Jurkat, Clone E6-1 (cell line): Measurements from ENCODE around the gene BTBD19.
A peak's percentile ranks its signal among the peaks of the same experiment; 100 is the strongest.
"Not testable (repeated sequence)": the region's sequence is repeated elsewhere in the genome, so short reads cannot be mapped to it uniquely, and the experiment has no call there.

ENCODE experiments used
- DNase-seq: peaks from one replicate; pipeline ENCODE4 v3.0.0-alpha.2; 2011; ENCODE audit warnings: low read depth, low spot score
- H3K4me3 ChIP-seq: 2 replicates; pipeline ENCODE4 v1.5.1; 2011; ENCODE audit warnings: mild to moderate bottlenecking, low read length, control low read depth, moderate library complexity

BTBD19 gene

DNA sequence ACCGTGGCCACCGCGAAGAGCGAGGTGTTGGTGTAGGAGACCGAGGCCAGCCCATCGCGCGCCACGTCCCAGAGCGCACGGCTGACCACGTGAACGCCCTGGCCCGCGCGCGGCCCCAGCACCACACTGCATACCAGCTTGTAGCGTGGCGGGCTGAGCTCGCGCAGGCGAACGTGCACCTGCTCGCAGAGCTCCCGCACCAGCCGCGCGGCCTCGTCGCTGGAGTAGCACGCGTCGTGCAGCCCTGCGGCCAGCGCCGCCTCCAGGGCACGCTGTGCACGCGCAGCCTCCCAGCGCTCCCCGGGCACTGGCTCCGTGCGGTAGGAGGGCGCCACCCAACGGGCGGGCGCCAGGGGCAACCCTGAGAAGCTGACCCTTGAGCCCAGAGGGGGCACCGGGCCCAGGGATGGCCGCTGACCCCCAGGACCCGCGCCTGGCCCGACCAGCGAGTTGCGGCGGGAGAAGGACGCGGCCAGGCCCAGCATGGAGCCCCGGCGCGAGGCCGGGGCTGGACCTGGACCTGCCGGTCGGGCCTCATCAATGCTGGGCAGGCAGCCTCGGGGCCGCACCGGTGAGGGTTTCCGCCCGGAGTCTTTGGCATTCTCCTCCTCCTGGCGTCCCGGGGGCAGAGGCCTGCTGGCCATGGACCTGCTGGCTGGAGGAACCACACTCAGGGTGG, 2.2 kb upstream of the BTBD19 start:
- H3K4me3 ChIP-seq: no peak overlapping the region
- DNase-seq: no peak

GRCh38 chr1:44806704-44807363, 1.5 kb upstream of the BTBD19 start, which contains the start of gene DYNLT4:
DYNLT4 (minus strand) TSS chr1:44807351; CDS start chr1:44806668, 683 bp downstream.
- peak within 1 kb of the TSS; percentile 18 for H3K4me3 ChIP-seq
- no peak for DNase-seq

GRCh38 chr1:44807364-44808062, 810 bp upstream of the BTBD19 start:
- DNase-seq: peak; percentile 82
- H3K4me3 ChIP-seq: peak overlapping the region; percentile 18

DNA sequence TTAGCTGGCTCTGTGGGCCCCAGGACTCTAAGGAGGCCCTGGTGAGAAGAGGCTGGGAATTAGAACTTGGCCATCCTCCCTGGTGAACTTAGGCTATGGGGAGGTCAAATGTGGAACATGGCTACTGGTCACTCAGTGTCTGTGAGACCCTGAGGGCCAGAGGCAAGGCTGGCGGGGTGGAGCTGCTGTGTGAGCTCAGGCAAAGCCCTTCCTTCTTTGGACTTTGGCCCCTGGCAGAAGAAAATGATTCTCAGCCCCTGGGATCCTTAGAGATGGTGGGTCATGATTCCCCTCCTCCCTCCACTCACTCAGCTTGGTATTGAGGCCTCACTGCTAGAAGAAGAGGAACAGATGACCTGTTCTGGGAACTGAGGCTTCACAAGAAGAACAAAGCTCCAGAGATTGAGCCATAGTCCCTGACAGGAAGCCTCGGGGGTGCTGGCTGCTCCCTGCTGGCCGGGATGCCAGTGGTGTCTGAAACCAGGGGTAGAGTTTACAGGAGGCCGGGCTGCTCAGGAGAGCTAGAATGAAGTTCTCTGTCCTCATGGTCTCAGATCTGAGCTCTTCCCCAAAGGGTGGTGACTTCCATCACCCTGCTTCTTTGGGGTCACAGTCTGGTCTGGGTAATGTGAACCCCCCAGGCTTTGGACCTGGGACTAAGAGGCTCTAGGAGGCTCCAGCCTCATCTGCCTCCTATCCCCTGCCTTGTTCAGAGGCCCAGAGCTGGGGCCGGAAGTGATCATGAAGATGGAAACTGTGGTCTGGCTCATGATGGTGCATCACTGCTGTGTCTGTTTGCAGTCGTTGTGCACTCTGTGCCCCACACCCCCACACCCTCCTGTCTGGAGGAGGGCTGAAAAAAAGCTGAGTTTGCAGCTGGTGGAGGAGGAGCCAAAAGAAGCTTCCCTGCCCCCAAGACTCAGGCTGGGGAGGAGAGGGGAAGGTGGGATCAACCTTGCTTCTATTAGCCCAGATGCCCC, 905 bp downstream of the BTBD19 start:
- peak overlapping the region; percentile 29 for H3K4me3 ChIP-seq

DNA sequence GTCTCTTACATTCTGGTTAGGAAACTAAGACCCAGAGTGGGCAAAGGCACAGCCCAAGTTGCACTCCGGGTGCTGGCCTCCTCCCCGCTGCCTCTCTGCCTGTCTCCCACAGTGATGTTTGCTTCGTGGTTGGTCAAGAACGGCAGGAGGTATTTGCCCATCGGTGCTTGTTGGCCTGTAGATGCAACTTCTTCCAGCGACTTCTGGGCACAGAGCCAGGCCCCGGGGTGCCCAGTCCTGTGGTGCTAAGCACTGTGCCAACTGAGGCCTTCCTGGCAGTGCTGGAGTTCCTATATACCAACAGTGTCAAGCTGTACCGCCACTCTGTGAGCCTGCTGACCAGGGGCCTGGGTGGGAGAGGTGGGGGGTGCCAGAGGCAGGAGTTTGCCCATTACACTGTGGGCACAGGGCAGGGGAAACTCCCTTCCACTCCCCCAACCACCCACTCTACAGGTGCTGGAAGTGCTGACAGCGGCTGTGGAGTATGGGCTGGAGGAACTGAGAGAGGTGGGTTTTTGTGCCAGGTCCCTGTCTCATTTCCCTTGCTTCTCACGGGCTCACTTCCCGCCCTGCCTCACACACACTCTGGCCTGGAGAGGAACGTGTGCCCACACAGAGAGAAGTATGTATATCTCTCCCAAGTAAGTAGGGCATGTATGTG, 1.9 kb downstream of the BTBD19 start:
- no peak for DNase-seq
- no peak overlapping the region for H3K4me3 ChIP-seq

More for the DNA sequence above, 905 bp downstream of the BTBD19 start:
- peak; percentile 95 for DNase-seq

GRCh38 chr1:44810762-44811105, 2.4 kb downstream of the BTBD19 start:
- not testable (repeated sequence) for DNase-seq, H3K4me3 ChIP-seq

GRCh38 chr1:44811234-44811633, 2.9 kb downstream of the BTBD19 start:
- H3K4me3 ChIP-seq: no peak overlapping the region
- DNase-seq: no peak

DNA sequence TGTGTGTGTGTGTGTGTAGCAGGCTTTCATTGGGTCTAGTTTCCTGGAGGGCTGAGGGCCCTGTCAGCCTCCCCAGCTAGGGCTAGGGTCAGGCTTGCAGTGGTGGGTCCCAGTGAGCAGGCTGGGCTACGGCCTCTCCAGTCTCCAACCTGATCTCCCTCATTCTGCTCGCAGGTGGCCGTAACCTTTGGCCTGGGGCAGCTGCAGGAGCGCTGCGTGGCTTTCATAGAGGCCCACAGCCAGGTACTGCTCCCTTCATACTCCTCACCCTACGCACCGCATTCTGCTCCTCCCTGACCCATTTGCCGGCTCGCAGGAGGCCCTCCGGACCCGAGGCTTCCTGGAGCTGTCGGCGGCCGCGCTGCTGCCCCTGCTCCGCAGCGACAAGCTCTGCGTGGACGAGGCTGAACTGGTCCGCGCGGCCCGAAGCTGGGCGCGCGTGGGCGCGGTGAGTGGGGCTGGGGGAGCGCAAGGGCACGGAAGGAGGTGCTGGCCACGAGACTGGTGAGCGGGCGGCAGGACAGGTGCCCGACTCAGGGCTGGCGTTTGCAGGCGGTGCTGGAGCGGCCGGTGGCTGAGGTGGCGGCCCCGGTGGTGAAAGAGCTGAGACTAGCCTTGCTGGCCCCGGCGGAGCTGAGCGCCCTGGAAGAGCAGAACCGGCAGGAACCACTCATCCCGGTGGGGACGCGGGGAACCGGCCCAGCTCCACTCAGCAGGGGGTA, 4.7 kb downstream of the BTBD19 start:
- DNase-seq: no peak
- H3K4me3 ChIP-seq: peak overlapping the region; percentile 73

DNA sequence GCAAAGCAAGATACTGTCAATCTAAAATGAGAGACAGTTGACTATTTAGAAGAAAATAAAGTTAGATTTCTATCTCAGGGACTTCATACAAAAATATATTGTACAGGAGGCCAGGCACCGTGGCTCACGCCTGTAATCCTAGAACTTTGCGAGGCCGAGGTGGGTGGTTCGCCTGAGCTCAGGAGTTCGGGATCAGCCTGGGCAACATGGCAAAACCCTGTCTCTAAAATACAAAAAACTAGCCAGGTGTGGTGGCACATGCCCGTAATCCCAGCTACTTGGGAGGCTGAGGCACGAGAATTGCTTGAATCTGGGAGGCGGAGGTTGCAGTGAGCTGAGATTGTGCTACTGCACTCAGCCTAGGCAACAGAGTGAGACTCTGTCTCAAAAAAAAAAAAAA, 7.6 kb downstream of the BTBD19 start:
- not testable (repeated sequence) for H3K4me3 ChIP-seq, DNase-seq

- H3K4me3 ChIP-seq: no peak overlapping the region
- DNase-seq: no peak
These were observed 9.0 kb downstream of the BTBD19 start for GRCh38 chr1:44817307-44817706.

DNA sequence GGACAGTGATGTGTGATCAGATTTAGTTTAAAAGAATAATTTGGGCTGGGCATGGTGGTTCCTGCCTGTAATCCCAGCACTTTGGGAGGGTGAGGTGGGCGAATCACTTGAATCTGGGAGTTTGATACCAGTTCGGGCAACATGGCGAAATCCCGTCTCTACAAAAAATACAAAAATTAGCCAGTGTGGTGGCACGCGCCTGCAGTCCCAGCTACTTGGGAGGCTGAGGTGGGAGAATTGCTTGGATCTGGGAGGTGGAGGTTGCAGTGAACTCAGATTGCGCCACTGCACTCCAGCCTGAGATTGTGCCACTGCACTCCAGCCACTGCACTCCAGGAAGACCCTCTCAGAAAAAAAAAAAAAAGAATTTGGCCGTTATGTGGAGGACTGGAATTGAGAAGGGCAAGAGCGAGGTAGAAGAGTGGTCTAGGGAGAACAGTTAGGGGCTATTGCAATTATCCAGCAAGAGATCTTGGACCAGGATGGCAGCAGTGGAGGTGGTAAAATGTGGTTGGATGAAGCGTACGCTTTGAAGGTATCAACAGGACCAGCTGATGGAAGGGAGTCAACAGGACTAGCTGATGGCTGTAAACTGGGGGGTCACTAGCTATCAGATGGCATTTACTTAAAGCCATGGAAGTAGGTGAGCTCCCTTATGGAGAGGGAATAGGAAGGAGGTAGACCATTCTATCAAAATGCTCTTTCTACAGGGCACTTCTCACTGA, 9.6 kb downstream of the BTBD19 start:
- no peak for DNase-seq
- H3K4me3 ChIP-seq: no peak overlapping the region

- peak overlapping the region; percentile 62 for H3K4me3 ChIP-seq
- no peak for DNase-seq
These were observed 10.9 kb downstream of the BTBD19 start for GRCh38 chr1:44819196-44819607.

GRCh38 chr1:44819608-44820327, 11.4 kb downstream of the BTBD19 start:
- peak; percentile 95 for DNase-seq
- peak overlapping the region; percentile 62 for H3K4me3 ChIP-seq

DNA sequence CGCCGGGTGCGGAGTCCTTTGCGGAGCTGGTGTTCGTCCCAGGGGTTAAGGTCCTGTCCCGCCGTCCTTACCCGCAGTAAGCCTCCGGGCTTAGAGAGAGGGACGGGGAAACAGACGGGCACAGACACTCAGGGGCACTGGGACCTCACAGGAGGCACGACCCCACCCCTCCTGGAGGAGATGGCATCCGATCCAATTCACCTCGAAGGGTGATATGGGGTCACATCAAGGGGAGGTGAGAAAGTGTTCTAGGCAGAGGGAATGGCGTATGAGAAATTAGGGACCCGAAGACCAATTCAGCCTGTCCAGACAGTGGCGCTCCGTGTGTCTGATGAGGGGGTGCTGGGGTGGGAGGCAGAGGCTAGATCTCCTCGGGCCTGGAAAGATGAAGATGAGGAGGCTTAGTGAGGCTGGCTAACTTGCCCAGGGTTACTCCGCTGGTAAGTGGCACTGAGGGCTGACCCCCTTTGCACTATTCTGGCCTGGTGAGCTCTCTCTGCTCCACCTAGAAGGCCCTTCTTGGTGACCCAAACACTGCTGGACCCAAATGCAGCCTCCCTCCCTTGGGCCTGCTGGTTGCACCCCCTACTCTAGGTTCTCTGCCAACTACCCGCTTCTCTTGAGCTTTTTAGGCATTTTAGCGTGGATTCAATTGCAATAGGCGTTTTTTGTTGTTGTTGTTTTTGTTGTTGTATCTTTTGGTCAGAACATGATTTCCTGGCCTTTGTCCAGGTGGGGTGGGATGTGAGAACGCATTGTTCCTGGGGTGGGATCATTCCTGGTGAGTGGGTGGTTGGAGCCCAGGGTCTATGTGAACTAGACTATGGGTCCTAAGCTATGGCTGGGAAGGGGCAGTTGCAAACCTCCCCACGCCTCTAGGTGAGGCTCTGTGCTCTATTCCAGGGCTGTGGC, 12.3 kb downstream of the BTBD19 start:
- H3K4me3 ChIP-seq: peak overlapping the region; percentile 62
- DNase-seq: no peak

DNA sequence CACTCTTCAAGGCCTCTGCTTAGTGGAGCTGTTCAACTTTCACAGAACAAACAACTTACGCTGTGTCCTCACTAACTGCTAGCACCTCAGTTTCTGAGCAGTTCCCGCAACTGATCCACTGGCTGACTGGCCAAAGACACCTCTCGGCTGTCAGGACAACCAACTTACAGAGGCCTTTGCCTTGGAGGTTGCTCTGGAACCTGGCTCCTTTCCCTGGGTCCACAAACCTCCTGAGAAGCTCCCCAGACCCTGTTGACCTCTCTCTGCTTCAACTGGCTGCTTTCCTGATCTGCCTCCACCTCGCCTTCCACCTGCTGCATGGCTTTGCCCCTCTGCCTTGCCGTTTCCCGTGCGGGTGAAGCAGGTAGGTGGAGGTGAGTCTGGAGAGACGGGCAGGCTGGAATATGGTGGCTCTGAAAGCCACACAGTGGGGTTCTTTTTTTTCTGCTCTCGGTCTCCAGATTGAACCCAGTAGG, 13.0 kb downstream of the BTBD19 start:
- DNase-seq: no peak
- no peak overlapping the region for H3K4me3 ChIP-seq
